NK-92 (cell line): ENCODE results near the gene ADGRG7.

Source experiments
- DNase-seq: peaks from one replicate; lab custom pipeline; 2025; ENCODE audit not compliant: unreplicated experiment; lab: John Stamatoyannopoulos, UW

Gene ADGRG7

GRCh38 chr3:100732435-100732834 lies 123.0 kb downstream of the ADGRG7 start:
- no peak for DNase-seq

- no peak for DNase-seq
Observed at GRCh38 chr3:100737334-100737733, 127.9 kb downstream of the ADGRG7 start.

DNA sequence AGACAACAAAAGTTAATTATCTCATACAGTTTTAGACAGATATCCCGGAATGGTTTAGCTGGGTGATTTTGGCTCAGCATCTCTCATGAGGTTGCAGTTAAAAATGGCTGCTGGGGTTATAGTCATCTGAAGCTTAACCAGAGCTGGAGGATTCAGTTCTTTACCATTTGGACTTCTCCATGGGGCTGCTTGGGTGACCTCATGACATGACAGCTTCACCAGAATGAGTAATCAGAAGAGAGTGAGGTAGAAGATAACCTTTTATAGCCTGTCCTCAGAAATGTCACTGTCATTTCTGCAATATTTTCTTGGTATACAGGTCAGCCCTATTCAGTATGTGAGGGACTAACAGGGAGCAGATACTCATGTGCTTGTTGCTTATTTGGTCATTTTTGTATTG lies 130.8 kb downstream of the ADGRG7 start:
- DNase-seq: no peak

DNA sequence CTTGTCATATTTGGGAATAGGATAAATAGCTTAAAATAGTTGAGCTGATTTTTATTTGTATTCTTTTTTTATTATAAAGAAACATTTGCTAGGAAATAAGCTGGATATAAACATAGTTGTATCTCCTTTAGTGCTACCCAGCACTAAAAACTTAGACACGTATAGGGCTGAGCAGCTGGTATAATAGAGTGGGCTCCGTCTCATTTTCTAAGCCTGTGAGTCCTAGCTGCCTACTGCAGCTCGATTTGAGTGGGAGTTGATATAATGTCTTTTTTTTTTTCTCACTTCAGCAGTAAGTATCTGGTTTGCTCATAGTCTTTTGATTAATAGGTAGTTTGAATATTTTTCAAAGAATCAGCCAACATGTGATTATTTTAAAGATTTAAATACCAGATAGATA lies 134.1 kb downstream of the ADGRG7 start:
- DNase-seq: no peak

DNA sequence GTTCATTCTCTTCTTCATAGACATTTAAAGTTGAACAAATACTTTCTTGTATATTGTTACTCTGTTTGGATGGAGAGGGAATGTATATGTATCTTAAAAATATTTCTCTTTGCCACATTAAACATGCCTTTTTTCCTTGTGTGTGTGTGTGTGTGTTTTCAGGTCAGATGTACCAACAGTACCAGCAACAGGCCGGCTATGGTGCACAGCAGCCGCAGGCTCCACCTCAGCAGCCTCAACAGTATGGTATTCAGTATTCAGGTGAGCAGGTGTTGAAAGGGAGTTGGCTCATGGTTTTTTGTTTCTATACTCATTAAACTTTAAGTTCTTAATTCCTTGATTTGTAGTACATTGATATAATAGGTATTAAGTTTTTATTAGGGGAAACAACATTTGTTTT lies 135.3 kb downstream of the ADGRG7 start:
- DNase-seq: no peak
